Measurements from ENCODE around the gene ANKRD50.

ANKRD50 gene

GRCh38 chr4:124710911-124711310 is 1.6 kb downstream of the ANKRD50 start:
- no peak for TF ChIP-seq CTCF (conservative IDR thresholded peaks at IDR 0.05; ENCODE audit: low read depth, low read length)
- DNase-seq (ENCODE audit: low read depth), result peak; percentile 28
- H3K4me3 ChIP-seq (ENCODE audit: low read depth, low read length), result peak overlapping the region; percentile 87

- H3K4me3 ChIP-seq (ENCODE audit: low read depth, low read length), result peak overlapping the region; percentile 87
- TF ChIP-seq CTCF (conservative IDR thresholded peaks at IDR 0.05; ENCODE audit: low read depth, low read length), result no peak
- DNase-seq (ENCODE audit: low read depth), result peak; percentile 32
Measured at GRCh38 chr4:124710015-124710741, 2.4 kb downstream of the ANKRD50 start.

- TF ChIP-seq CTCF (conservative IDR thresholded peaks at IDR 0.05; ENCODE audit: low read depth, low read length), result no peak
- peak; percentile 59 for DNase-seq (ENCODE audit: low read depth)
- peak overlapping the region; percentile 32 for H3K4me3 ChIP-seq (ENCODE audit: low read depth, low read length)
Measured at GRCh38 chr4:124708517-124709300, 3.8 kb downstream of the ANKRD50 start.

GRCh38 chr4:124705393-124705792 is 7.1 kb downstream of the ANKRD50 start:
- H3K4me3 ChIP-seq (ENCODE audit: low read depth, low read length), result no peak overlapping the region
- no peak for DNase-seq (ENCODE audit: low read depth)
- no peak for TF ChIP-seq CTCF (conservative IDR thresholded peaks at IDR 0.05; ENCODE audit: low read depth, low read length)

GRCh38 chr4:124703154-124703553 is 9.4 kb downstream of the ANKRD50 start:
- H3K4me3 ChIP-seq (ENCODE audit: low read depth, low read length), result no peak overlapping the region
- no peak for DNase-seq (ENCODE audit: low read depth)
- TF ChIP-seq CTCF (conservative IDR thresholded peaks at IDR 0.05; ENCODE audit: low read depth, low read length), result no peak

- DNase-seq (ENCODE audit: low read depth), result no peak
- TF ChIP-seq CTCF (conservative IDR thresholded peaks at IDR 0.05; ENCODE audit: low read depth, low read length), result no peak
- H3K4me3 ChIP-seq (ENCODE audit: low read depth, low read length), result no peak overlapping the region
Measured at GRCh38 chr4:124697441-124697840, 15.1 kb downstream of the ANKRD50 start.

Measured in choroid plexus epithelial cell (primary cell).